Inferior parietal cortex (tissue), 1 donor: ENCODE measurements around the gene BCL2L11.
"Not testable (repeated sequence)": the region's sequence is repeated elsewhere in the genome, so short reads cannot be mapped to it uniquely, and the experiment has no call there.

ENCODE experiments used
- DNase-seq: peaks from one replicate; pipeline ENCODE4 v3.0.0-alpha.2; 2016; ENCODE audit errors: extremely low spot score

BCL2L11 gene

GRCh38 chr2:111120253-111121027 lies at the start of gene BCL2L11:
Gene BCL2L11, plus strand, starts transcription at chr2:111120914. Its CDS starts 2,832 bp downstream, at chr2:111123746.
- peak; percentile 75 for DNase-seq

- DNase-seq, result no peak
Measured at GRCh38 chr2:111071600-111072171, 49.0 kb upstream of the BCL2L11 start.

GRCh38 chr2:111072220-111072871 lies 48.4 kb upstream of the BCL2L11 start:
- no peak for DNase-seq

GRCh38 chr2:111082659-111083058 lies 38.1 kb upstream of the BCL2L11 start:
- DNase-seq, result not testable (repeated sequence)

- no peak for DNase-seq
Measured at GRCh38 chr2:111091811-111092211, 28.9 kb upstream of the BCL2L11 start.

GRCh38 chr2:111094691-111095090 lies 26.0 kb upstream of the BCL2L11 start:
- DNase-seq, result no peak

- no peak for DNase-seq
Measured at GRCh38 chr2:111095434-111095833, 25.3 kb upstream of the BCL2L11 start.

GRCh38 chr2:111099402-111099801 lies 21.3 kb upstream of the BCL2L11 start:
- DNase-seq, result no peak

GRCh38 chr2:111100087-111100764 lies 20.5 kb upstream of the BCL2L11 start:
- no peak for DNase-seq

- no peak for DNase-seq
Measured at GRCh38 chr2:111100765-111101162, 19.9 kb upstream of the BCL2L11 start.

- no peak for DNase-seq
Measured at GRCh38 chr2:111101592-111101991, 19.1 kb upstream of the BCL2L11 start.

- DNase-seq, result no peak
Measured at GRCh38 chr2:111102216-111102615, 18.5 kb upstream of the BCL2L11 start.

- DNase-seq, result no peak
Measured at GRCh38 chr2:111105926-111106325, 14.8 kb upstream of the BCL2L11 start.

GRCh38 chr2:111106706-111107105 lies 14.0 kb upstream of the BCL2L11 start:
- no peak for DNase-seq

- DNase-seq, result no peak
Measured at GRCh38 chr2:111108745-111109271, 11.9 kb upstream of the BCL2L11 start.

- no peak for DNase-seq
Measured at GRCh38 chr2:111111101-111111755, 9.5 kb upstream of the BCL2L11 start.

GRCh38 chr2:111113838-111114237 lies 6.9 kb upstream of the BCL2L11 start:
- no peak for DNase-seq

- DNase-seq, result no peak
Measured at GRCh38 chr2:111116011-111116746, 4.5 kb upstream of the BCL2L11 start.

GRCh38 chr2:111116843-111117597 lies 3.7 kb upstream of the BCL2L11 start:
- DNase-seq, result peak; percentile 76
